Right forelimb (tissue), 1 donor: ENCODE results near the gene ZNF438.
A peak's percentile ranks its signal among the peaks of the same experiment; 100 is the strongest.

Experiments
- DNase-seq: peaks from one replicate; pipeline ENCODE4 v3.0.0-alpha.2; 2018

Gene ZNF438

DNA sequence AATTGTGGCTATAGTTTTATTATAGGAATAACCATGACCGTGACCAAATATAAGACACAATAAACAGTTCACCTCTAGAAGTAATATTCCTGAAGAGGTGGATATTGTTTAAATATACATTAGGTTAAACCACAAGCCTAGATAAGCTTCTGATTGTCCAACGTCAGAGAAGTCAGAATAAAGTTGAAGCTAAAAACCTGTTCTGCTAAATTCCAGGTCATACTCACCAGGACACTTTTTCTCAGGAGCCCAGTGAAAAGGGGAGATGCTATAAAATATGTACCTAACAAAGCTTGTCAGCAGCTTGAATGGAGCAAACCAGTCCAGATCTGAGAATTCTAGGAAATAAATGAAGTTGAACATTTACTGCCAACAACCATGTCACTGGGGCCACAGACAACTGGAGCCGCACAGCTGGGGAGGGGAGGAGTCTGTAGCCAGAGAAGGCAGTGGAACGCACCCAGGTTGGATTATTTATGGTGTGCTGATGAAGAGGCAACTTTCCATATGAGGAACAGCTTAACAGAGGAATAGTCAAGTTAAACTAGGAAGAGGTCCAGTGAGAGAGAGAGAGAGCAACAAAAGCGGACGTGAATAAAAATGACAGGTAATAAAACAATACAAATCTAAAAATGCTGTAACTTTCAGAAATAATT lies 191.1 kb downstream of the ZNF438 start:
- DNase-seq: peak; percentile 80

- DNase-seq: no peak
Observed at GRCh38 chr10:30839652-30840051, 192.0 kb downstream of the ZNF438 start.

- no peak for DNase-seq
Observed at GRCh38 chr10:30836406-30836805, 195.3 kb downstream of the ZNF438 start.

DNA sequence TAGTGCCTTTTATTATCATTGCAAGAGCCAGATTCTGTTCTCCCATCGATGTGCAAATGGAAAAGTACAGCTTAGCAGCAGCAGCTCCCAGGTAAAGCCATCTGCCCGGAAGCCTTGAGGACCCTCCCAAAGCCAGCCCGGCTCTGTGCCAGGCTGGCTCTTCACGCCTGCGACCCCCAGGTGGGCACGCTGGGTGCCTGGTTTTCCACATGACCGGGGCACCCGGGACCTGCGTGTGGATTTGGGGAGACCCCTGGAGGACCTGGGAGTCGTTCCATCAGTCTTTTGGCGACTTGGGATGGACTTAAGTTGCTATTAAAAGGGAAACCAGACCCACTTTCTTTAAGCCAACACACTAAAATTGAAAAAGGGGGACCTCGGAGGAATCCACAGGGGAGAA lies 196.5 kb downstream of the ZNF438 start:
- DNase-seq: no peak

DNA sequence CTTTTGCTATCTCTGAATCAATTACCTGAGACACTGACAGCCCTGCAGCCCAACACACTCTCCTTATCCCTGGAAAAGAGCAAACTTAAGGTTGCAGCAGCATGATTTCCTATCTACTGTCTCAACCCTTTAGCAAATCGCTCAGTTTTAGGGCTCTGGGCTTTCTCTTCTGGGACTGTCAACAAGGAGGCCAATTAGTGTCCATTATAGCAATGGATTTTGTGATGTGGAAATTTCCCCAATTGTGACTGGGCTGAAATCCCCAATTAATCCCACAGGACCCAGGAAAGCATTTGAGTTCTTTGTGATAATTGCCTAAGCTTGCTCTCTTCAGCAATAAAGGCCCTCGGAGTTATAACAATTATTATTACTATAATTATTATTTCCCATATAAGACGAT lies 197.0 kb downstream of the ZNF438 start:
- DNase-seq: no peak

GRCh38 chr10:30834153-30834552 lies 197.5 kb downstream of the ZNF438 start:
- DNase-seq: no peak

- DNase-seq: no peak
Observed at GRCh38 chr10:30833628-30833970, 198.1 kb downstream of the ZNF438 start.

DNA sequence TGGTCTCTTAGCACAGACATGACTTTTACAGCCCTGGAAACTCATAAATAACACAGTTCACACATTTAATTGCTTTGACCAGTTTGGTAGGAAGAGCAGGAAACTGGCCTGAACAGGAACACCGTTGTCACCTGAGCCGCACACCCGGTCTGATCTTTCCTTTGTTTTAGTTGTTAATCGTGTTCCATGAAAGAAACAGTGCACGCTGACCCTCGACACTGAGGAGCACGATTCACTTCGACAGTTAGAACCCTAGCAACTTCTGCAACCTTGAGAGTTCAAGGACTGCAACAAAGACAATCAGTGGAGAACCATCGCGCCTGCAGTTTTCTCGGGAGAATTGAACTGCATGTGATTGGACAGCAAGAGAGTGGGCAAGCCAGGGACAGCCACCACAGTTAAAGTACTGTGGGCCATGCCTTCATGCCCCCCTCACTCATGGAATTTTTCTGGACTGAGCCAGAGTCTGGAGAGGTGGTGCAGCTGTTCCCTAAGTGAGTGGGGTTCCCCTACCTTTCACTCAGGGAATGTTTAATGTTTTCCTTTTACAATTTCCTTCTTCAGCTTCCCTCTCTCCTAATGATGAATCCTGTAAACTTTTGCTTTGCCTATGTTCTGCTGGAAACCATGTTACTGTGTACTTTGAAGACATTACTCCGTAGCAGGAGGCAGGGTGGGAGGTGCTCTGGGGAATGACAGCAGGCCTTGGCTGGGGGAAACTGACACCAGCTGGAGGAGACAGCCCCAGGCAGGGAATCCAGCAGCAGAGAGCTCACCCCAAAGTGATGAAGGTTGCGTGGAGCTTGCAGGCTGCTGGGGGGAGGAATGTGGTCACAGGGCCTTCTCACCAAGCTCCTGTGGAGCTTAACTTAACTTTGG lies 198.7 kb downstream of the ZNF438 start:
- DNase-seq: no peak

DNA sequence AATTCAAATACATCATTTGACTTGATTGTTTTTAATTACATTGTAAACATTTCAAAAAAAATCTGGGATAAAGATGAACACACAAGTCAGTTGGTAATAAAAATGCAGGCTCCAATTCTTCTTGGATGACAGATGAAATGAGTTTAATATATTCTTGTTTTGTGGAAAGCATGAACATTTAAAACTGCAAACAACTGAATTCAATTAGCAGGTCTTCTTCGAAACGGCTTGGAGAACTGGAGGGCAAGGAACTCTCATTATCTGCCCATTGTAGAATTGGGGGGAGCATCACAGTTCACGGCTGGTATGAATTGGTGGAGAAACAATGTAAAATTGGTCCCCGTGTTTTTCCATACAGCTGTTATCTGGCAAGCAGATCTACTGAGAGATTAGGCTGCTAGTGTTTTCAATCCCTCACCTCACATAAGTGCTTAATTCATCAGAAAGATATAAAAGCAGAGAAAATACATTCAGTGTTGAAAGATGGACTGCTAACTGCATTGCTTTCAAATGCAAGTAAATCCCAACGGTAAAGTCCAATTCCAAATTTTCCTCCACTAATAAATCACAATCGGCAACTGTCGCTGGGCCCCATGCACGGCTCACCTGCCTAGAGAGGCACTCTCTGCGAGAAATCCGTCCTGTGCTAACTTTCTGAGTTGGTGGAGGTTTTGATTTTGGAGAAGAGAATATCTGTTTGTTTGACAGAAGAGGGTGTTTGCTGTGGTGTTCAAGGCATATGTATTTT lies 199.5 kb downstream of the ZNF438 start:
- no peak for DNase-seq

DNA sequence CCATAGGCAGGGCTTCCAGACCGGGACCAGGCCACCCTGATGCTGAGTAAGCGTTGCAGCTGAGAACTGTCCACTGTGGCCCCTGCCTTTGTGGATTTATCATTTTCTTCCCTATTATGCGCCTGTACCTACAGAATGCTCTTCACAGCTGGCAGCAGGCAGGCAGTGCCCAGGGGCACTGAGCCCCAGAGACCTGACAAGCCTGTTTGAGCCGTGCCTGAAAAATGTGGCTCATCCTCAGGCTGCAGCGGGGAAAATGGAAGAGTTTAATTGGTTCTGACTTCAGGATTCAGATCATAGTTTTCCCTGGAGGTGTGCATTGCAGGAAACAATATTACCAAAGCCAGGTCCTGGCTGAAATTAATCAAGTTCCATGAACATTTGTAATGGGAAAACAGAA lies 200.2 kb downstream of the ZNF438 start:
- DNase-seq: no peak

GRCh38 chr10:30830315-30831230 lies 201.1 kb downstream of the ZNF438 start:
- no peak for DNase-seq

DNA sequence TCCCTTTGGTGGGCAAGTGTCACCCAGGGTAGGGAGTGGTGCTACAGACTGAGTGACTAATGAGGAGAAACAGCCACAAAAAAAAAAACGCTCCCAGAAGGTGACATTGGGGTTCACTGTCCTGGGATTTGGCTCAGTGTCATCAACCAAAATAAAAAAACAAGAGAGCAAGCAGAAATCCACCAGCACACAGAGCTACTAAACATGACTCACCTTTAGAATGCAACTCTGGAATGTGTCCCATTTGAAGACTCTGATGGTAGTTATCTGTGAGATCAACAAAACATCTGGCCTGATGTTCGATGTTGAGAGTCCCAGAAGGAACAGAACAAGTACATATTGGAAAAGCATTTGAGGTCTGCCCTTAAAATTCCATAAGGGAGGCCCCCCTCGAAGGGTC lies 201.8 kb downstream of the ZNF438 start:
- DNase-seq: no peak

DNA sequence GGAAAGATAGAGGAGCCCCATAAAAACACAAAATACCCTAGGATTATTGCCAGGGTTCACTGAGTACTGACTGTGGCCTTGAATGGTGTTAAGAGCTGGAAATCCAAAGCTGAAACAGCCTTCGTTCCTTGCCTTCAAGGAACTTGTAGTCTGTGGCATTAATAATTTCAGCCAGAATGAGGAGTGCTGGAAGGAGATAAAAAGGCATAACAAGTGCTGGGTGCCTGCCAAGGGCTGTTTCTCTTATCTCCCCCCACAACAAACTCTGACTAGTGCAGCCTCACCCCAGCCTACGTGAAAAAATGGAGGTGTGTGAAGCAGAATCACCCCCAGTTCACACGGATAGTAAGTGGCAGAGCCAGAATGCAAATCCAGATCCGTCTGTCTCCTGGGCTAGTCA lies 203.0 kb downstream of the ZNF438 start:
- DNase-seq: no peak

GRCh38 chr10:30828164-30828563 lies 203.5 kb downstream of the ZNF438 start:
- no peak for DNase-seq

DNA sequence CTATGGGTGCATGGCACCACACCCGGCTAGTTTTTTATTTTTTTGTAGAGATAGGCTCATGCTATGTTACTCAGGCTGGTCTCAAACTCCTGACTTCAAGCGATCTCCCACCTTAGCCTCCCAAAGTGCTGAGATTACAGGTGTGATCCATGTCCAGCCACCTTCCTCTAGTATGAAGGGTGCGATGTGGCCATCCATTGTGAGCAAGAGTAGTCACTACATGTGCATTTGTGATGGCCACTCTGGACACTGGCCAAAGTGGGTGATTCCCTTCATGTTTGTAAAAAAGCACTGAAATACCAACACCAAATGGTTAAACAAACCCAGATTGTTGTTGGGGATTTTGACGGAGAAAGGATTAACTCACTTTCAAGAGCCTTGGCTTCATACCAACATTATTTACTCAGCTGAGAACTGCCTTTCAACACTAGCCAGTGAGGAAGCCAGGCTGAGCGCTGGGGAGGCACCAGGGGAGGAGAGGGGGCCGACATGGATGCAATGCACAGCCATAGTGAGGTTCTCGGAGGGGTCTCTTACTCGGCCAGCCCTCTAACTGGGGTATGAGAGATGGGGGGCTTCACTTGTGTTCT lies 204.0 kb downstream of the ZNF438 start:
- no peak for DNase-seq

- DNase-seq: no peak
Observed at GRCh38 chr10:30826679-30827078, 205.0 kb downstream of the ZNF438 start.

GRCh38 chr10:30825495-30825894 lies 206.2 kb downstream of the ZNF438 start:
- no peak for DNase-seq

- no peak for DNase-seq
Observed at GRCh38 chr10:30825022-30825421, 206.6 kb downstream of the ZNF438 start.

DNA sequence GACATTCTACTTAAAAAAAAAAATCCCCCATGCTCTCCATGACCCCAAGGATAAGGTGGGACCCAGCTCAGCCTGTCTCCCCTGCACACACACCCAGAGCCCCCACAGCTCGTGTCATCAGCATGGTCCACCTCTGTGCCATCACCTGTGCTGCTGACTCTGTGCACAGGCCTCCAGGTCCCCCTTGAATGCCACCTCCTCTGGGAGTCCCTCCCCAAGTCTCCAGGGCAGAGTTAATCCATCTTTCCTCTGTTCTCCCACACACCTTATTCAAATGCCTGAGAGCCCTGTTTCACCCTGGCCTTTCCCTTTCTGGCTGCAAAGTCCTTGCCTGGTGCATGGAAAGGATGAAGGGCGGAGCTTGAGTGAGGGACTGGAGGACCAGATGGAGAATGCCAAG lies 208.0 kb downstream of the ZNF438 start:
- peak; percentile 29 for DNase-seq

DNA sequence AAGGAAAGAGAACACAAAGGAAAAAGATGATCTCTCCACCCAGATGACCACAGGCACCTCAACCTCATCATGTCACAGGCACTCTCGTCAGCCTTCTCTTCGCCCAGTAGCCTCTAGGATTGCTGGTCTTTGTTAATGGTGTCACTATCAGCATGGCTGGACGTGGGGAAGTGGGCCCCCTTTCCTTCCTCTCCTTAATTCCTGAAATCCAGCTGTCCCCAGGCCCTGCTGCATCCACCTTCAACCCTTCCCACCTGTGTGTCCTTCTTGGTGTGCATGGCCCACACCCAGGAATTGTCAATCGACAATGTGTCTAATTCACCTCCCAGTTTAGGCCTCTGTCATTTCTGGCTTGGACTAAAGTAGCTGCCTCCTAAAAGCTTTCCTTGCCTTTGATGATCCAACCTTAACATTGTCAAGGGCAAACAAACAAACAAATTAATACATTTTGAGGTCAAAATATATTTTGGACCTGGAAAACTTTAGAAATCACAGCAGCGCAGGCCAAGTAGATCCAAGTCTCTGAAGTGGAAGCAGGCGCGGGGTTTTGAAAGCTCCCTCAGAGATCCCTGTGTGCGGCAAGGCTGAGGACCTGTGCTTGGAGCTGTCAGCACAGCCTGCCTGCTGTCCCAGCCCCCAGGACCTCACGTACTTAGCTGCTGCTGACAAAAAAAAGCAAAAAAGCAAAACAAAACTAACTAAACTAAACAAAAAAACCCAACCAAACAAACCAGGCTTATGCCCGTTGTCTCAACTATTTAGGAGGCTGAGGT lies 208.8 kb downstream of the ZNF438 start:
- peak; percentile 20 for DNase-seq

DNA sequence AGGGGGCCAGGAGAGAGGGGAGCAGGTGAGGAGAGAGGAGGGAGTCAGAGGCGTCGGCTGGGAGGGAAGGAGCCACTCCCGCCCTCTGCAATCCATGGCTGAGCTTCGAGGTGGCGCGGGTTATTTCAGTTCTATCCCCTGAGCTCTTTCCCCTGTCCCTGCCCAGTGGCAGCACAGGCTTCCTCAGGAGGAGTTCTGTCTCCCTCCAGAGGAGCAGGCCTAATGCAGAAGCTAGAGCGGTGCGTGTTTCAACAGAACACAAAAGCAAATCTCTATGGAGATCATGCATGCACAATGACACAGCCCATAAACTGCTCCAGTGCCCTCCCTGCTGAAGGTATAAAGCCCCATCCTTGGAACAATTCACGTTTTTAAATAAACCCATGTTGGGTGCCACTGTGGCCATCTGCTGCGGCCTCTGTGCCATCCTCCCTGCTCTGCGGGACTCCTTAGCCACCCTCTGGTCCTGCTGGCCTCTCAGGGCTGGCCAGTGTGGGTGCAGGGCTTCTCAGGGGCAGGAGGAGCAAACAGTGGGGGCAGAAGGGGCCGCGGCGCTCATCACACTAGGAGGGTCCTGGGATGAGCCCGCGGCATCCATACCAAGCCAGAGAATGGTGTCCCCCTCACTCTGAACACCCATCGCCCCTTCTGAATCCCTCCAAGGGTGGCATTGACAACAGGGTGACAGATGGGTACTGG lies 209.5 kb downstream of the ZNF438 start:
- DNase-seq: peak; percentile 45
